GM23338 (cell line): ENCODE measurements around the gene METRN. TPM values are rescaled to one million over a fixed set of nuclear protein-coding genes. Genes with fewer than 3 reads are reported as not detected.

Experiments used
- ATAC-seq: fragments of 200-7000 bp; cut with Tn5 transposase; 3 replicates; pipeline ENCODE4 v1.9.1; 2020
- DNase-seq: peaks from one replicate; pipeline ENCODE4 v3.0.0-alpha.2; 2015; ENCODE audit warnings: low spot score
- H2AFZ ChIP-seq: fragments of 200-600 bp; sonication (generic); 2 replicates; pipeline ENCODE4 v1.8.0; 2016; ENCODE audit warnings: antibody characterized with exemption, mild to moderate bottlenecking, moderate library complexity
- H3F3A ChIP-seq: fragments of 200-600 bp; sonication (generic); replicated peaks from 2 replicates; pipeline ENCODE4 v1.8.0; 2017; ENCODE audit warnings: antibody characterized with exemption, mixed run types, low read depth
- H3K27ac ChIP-seq: fragments of 200-600 bp; sonication (generic); 2 replicates; pipeline ENCODE4 v1.6.1; 2016; ENCODE audit warnings: low read depth
- H3K27me3 ChIP-seq: fragments of 200-600 bp; sonication (generic); 2 replicates; pipeline ENCODE4 v1.8.0; 2016; ENCODE audit warnings: mild to moderate bottlenecking, mixed run types, moderate library complexity; ENCODE audit not compliant: insufficient read depth
- H3K36me3 ChIP-seq: fragments of 200-600 bp; sonication (generic); 2 replicates; pipeline ENCODE4 v1.8.0; 2016; ENCODE audit warnings: mild to moderate bottlenecking; ENCODE audit not compliant: insufficient read depth
- H3K4me1 ChIP-seq: fragments of 200-600 bp; sonication (generic); 2 replicates; pipeline ENCODE4 v1.8.0; 2016; ENCODE audit warnings: mild to moderate bottlenecking, moderate library complexity; ENCODE audit not compliant: insufficient read depth
- H3K4me2 ChIP-seq: fragments of 200-600 bp; sonication (generic); 2 replicates; pipeline ENCODE4 v1.7.1; 2017; ENCODE audit warnings: mixed run types
- H3K4me3 ChIP-seq: fragments of 200-600 bp; sonication (generic); 2 replicates; pipeline ENCODE4 v1.6.1; 2016; ENCODE audit warnings: mixed run types
- H3K79me2 ChIP-seq: fragments of 200-600 bp; sonication (generic); replicated peaks from 2 replicates; pipeline ENCODE4 v1.8.0; 2017; ENCODE audit warnings: mild to moderate bottlenecking; ENCODE audit not compliant: insufficient read depth
- H3K9me2 ChIP-seq: fragments of 200-600 bp; sonication (generic); 2 replicates; pipeline ENCODE4 v1.8.0; 2017; ENCODE audit not compliant: insufficient read depth
- H4K20me1 ChIP-seq: fragments of 200-600 bp; sonication (generic); replicated peaks from 2 replicates; pipeline ENCODE4 v1.8.0; 2017; ENCODE audit warnings: mild to moderate bottlenecking; ENCODE audit not compliant: insufficient read depth
- H3K27ac Mint-ChIP-seq: 2 replicates; pipeline ENCODE4 v1.8.0; 2020; ENCODE audit warnings: inconsistent platforms, mild to moderate bottlenecking, moderate library complexity, mixed read lengths
- H3K27me3 Mint-ChIP-seq: 3 replicates; pipeline ENCODE4 v1.8.0; 2022; ENCODE audit warnings: low read depth, mild to moderate bottlenecking, moderate library complexity, mixed read lengths, inconsistent platforms; ENCODE audit not compliant: insufficient read depth, poor library complexity
- H3K36me3 Mint-ChIP-seq: 3 replicates; pipeline ENCODE4 v1.8.0; 2021; ENCODE audit warnings: low read depth, mild to moderate bottlenecking, inconsistent platforms, moderate library complexity, mixed read lengths
- H3K4me1 Mint-ChIP-seq: 3 replicates; pipeline ENCODE4 v1.8.0; 2020; ENCODE audit warnings: mild to moderate bottlenecking, inconsistent platforms, mixed read lengths
- H3K4me3 Mint-ChIP-seq: 3 replicates; pipeline ENCODE4 v1.8.0; 2021; ENCODE audit warnings: moderate library complexity, mild to moderate bottlenecking, inconsistent platforms, mixed read lengths
- H3K9me3 Mint-ChIP-seq: 3 replicates; pipeline ENCODE4 v1.8.0; 2020; ENCODE audit warnings: moderate library complexity, mild to moderate bottlenecking, inconsistent platforms, mixed read lengths
- EZH2 ChIP-seq: fragments of 200-600 bp; sonication (generic); IDR thresholded peaks from one replicate; pipeline ENCODE4 v1.8.0; 2017; ENCODE audit warnings: antibody characterized with exemption, mild to moderate bottlenecking, low read depth; ENCODE audit not compliant: unreplicated experiment
- ZNF114 ChIP-seq: fragments of 250-450 bp; sonication (Bioruptor Pico); IDR thresholded peaks from 2 replicates; pipeline ENCODE4 v1.5.0; 2020; ENCODE audit warnings: mild to moderate bottlenecking, moderate library complexity
- ZNF331 ChIP-seq: fragments of 250-450 bp; sonication (Bioruptor Pico); IDR thresholded peaks from 2 replicates; pipeline ENCODE4 v1.5.0; 2020; ENCODE audit warnings: low read depth, mild to moderate bottlenecking, moderate library complexity
- polyA plus RNA-seq: library from polyadenylated mRNA; unstranded; fragments of >200 nt; fragmentation: Nextera tagmentation; extraction: Ambion mirVana; gene quantifications from 2 replicates; pipeline ENCODE4 v1.2.1, GENCODE V29; 2016
- total RNA-seq: library from RNA; depleted of rRNA; stranded (reverse); fragments of >200 nt; shearing (Covaris generic); gene quantifications from 2 replicates; pipeline ENCODE4 v1.2.3, GENCODE V29; 2014
- TF ChIP-seq, protein P1 (sequence below): IDR thresholded peaks from one replicate; pipeline ENCODE4 v1.6.1; 2018; ENCODE audit warnings: antibody characterized with exemption; ENCODE audit not compliant: unreplicated experiment
- TF ChIP-seq, protein P2 (sequence below): IDR thresholded peaks from 2 replicates; pipeline ENCODE4 v1.6.1; 2016; ENCODE audit warnings: antibody characterized with exemption
- TF ChIP-seq, protein P3 (sequence below): fragments of 250-450 bp; sonication (Bioruptor Pico); IDR thresholded peaks from 2 replicates; pipeline ENCODE4 v1.5.0; 2020; ENCODE audit warnings: mild to moderate bottlenecking, moderate library complexity

The METRN gene
- total and polyA plus RNA-seq, 2 experiments from 2014 or later = 18.7 to 33.0 TPM

DNA sequence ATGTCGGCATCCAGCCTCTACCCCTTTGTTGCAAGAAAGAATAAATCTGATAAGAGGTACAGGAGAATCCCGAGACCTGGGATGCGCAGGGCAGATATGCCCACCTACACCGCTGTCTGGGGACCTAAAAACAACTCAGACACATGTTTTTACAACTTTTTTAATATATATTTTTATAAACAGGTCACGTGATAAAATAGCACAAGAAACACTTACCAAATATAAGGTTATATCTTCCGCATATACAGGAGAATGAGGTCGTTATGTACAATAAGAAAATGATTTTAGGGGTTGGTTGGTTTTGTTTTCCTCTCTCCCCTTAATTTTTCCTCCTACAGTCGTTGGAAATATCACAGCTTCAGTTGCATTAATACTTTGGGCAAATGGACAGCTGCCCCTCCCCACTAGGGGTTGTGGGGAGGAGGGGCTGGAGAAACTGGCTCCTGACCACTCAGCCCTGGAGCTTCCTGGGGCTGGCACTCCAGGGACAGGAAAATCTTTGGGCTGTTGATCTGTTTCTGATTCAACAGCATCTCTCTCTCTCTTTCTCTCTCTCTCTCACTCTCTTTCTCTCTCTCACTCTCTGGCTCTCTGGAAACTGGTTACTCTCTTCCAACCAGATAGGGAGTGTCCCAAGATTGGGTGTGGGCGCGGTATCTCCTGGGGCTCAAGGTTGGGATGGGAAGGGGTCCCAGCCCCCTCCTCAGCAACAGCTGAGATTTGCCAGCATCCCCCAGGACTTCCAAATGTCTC is 22.4 kb upstream of the METRN start (continued):
- TF ChIP-seq, protein P1, sequence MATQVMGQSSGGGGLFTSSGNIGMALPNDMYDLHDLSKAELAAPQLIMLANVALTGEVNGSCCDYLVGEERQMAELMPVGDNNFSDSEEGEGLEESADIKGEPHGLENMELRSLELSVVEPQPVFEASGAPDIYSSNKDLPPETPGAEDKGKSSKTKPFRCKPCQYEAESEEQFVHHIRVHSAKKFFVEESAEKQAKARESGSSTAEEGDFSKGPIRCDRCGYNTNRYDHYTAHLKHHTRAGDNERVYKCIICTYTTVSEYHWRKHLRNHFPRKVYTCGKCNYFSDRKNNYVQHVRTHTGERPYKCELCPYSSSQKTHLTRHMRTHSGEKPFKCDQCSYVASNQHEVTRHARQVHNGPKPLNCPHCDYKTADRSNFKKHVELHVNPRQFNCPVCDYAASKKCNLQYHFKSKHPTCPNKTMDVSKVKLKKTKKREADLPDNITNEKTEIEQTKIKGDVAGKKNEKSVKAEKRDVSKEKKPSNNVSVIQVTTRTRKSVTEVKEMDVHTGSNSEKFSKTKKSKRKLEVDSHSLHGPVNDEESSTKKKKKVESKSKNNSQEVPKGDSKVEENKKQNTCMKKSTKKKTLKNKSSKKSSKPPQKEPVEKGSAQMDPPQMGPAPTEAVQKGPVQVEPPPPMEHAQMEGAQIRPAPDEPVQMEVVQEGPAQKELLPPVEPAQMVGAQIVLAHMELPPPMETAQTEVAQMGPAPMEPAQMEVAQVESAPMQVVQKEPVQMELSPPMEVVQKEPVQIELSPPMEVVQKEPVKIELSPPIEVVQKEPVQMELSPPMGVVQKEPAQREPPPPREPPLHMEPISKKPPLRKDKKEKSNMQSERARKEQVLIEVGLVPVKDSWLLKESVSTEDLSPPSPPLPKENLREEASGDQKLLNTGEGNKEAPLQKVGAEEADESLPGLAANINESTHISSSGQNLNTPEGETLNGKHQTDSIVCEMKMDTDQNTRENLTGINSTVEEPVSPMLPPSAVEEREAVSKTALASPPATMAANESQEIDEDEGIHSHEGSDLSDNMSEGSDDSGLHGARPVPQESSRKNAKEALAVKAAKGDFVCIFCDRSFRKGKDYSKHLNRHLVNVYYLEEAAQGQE = no peak
- TF ChIP-seq EZH2 (no peak), ZNF114 (no peak), ZNF331 (CRISPR knock-in tag) (no peak)

DNA sequence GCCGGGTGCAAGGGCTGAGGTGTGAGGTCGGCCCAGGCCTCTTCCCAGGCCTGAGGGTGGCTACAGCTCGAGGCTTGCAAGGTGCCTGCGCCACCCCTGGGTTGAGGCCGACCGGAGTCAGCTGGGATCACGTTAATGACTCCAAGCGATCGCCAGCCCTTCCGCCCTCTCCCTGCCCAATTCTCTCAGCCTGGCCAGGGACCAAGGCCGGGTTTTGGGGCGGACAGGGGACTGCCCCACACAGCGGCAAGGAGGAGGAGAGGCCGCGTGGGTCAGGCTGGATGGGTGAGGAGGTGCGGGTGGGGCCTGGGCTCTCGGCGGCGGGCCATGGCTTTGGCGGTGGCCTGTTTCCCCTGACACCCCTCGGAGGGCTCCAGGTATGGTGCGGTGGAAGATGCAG is 21.6 kb upstream of the METRN start:
- Histone ChIP-seq H3K4me3 (peak overlapping the region; percentile 68), H3K4me1 (no peaks in the 10 kb centered on the region; the same call in 1 of the 2 replicates), H3F3A (0 out of 2 replicates have a peak, but pooled peaks cover 3% of the 10 kb centered on the region), H2AFZ (no peak overlapping the region), H3K27ac (no peak overlapping the region), H4K20me1 (no peaks in the 10 kb centered on the region; the same call in 1 of the 2 replicates), H3K9me2 (no peaks in the 10 kb centered on the region), H3K36me3 (no peaks in the 10 kb centered on the region), H3K27me3 (peaks cover 64% of the 10 kb centered on the region), H3K4me2 (peak overlapping the region; percentile 85), H3K79me2 (no peaks in the 10 kb centered on the region; the same call in 1 of the 2 replicates)
- H3K4me3 Mint-ChIP-seq = peak overlapping the region; percentile 62; the same call in 2 of the 3 replicates
- TF ChIP-seq, protein P2, sequence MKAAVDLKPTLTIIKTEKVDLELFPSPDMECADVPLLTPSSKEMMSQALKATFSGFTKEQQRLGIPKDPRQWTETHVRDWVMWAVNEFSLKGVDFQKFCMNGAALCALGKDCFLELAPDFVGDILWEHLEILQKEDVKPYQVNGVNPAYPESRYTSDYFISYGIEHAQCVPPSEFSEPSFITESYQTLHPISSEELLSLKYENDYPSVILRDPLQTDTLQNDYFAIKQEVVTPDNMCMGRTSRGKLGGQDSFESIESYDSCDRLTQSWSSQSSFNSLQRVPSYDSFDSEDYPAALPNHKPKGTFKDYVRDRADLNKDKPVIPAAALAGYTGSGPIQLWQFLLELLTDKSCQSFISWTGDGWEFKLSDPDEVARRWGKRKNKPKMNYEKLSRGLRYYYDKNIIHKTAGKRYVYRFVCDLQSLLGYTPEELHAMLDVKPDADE = no peak
- TF ChIP-seq, protein P3, sequence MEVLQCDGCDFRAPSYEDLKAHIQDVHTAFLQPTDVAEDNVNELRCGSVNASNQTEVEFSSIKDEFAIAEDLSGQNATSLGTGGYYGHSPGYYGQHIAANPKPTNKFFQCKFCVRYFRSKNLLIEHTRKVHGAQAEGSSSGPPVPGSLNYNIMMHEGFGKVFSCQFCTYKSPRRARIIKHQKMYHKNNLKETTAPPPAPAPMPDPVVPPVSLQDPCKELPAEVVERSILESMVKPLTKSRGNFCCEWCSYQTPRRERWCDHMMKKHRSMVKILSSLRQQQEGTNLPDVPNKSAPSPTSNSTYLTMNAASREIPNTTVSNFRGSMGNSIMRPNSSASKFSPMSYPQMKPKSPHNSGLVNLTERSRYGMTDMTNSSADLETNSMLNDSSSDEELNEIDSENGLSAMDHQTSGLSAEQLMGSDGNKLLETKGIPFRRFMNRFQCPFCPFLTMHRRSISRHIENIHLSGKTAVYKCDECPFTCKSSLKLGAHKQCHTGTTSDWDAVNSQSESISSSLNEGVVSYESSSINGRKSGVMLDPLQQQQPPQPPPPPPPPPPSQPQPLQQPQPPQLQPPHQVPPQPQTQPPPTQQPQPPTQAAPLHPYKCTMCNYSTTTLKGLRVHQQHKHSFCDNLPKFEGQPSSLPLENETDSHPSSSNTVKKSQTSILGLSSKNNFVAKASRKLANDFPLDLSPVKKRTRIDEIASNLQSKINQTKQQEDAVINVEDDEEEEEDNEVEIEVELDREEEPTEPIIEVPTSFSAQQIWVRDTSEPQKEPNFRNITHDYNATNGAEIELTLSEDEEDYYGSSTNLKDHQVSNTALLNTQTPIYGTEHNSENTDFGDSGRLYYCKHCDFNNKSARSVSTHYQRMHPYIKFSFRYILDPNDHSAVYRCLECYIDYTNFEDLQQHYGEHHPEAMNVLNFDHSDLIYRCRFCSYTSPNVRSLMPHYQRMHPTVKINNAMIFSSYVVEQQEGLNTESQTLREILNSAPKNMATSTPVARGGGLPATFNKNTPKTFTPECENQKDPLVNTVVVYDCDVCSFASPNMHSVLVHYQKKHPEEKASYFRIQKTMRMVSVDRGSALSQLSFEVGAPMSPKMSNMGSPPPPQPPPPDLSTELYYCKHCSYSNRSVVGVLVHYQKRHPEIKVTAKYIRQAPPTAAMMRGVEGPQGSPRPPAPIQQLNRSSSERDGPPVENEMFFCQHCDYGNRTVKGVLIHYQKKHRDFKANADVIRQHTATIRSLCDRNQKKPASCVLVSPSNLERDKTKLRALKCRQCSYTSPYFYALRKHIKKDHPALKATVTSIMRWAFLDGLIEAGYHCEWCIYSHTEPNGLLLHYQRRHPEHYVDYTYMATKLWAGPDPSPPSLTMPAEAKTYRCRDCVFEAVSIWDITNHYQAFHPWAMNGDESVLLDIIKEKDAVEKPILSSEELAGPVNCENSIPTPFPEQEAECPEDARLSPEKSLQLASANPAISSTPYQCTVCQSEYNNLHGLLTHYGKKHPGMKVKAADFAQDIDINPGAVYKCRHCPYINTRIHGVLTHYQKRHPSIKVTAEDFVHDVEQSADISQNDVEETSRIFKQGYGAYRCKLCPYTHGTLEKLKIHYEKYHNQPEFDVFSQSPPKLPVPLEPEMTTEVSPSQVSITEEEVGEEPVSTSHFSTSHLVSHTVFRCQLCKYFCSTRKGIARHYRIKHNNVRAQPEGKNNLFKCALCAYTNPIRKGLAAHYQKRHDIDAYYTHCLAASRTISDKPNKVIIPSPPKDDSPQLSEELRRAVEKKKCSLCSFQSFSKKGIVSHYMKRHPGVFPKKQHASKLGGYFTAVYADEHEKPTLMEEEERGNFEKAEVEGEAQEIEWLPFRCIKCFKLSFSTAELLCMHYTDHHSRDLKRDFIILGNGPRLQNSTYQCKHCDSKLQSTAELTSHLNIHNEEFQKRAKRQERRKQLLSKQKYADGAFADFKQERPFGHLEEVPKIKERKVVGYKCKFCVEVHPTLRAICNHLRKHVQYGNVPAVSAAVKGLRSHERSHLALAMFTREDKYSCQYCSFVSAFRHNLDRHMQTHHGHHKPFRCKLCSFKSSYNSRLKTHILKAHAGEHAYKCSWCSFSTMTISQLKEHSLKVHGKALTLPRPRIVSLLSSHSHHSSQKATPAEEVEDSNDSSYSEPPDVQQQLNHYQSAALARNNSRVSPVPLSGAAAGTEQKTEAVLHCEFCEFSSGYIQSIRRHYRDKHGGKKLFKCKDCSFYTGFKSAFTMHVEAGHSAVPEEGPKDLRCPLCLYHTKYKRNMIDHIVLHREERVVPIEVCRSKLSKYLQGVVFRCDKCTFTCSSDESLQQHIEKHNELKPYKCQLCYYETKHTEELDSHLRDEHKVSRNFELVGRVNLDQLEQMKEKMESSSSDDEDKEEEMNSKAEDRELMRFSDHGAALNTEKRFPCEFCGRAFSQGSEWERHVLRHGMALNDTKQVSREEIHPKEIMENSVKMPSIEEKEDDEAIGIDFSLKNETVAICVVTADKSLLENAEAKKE (CRISPR knock-in tag) = no peak
- TF ChIP-seq ZNF331 (CRISPR knock-in tag) (no peak), EZH2 (peak; percentile 43)
- H3K36me3 Mint-ChIP-seq = no peaks in the 10 kb centered on the region
- DNase-seq = no peak
- no peaks in the 10 kb centered on the region; the same call in 1 of the 3 replicates for H3K9me3 Mint-ChIP-seq
- H3K27ac Mint-ChIP-seq = no peak overlapping the region
- peak; percentile 2; the same call in 2 of the 3 replicates for ATAC-seq
- peaks cover 47% of the 10 kb centered on the region for H3K27me3 Mint-ChIP-seq
- H3K4me1 Mint-ChIP-seq = peaks cover 3% of the 10 kb centered on the region; the same call in 2 of the 3 replicates
